HCT116 (cell line): ENCODE results near the gene ZNF474.

ENCODE experiments used
- ATF3 ChIP-seq: IDR thresholded peaks from 2 replicates; pipeline ENCODE4 v1.6.1; 2012
- CEBPB ChIP-seq: IDR thresholded peaks from 2 replicates; pipeline ENCODE4 v1.6.1; 2012; ENCODE audit warnings: low read depth
- CTCF ChIP-seq, 3 experiments: fragments of 200-600 bp in 1 of 3; sonication (generic) in 1 of 3; IDR thresholded peaks in 2 of 3; conservative IDR thresholded peaks in 1 of 3; 2 replicates each; pipeline ENCODE4 v1.5.1; 2012 to 2017; ENCODE audit warnings: low read depth in 2 of 3, low read length in 2 of 3, antibody characterized with exemption in 1 of 3, borderline replicate concordance in 1 of 3, control low read depth in 1 of 3, mild to moderate bottlenecking in 1 of 3, mixed read lengths in 1 of 3, mixed run types in 1 of 3, moderate library complexity in 1 of 3; ENCODE audit not compliant: insufficient read depth in 1 of 3
- MAX ChIP-seq: IDR thresholded peaks from 2 replicates; pipeline ENCODE4 v1.6.1; 2012
- POLR2A ChIP-seq: IDR thresholded peaks from 2 replicates; pipeline ENCODE4 v1.7.0; 2011; ENCODE audit warnings: borderline replicate concordance; ENCODE audit not compliant: insufficient read depth, insufficient read length; ENCODE audit errors: extremely low read depth
- POLR2AphosphoS5 ChIP-seq: IDR thresholded peaks from 2 replicates; pipeline ENCODE4 v1.6.1; 2011; ENCODE audit warnings: mild to moderate bottlenecking, low read depth, low read length, moderate library complexity
- SIN3A ChIP-seq: IDR thresholded peaks from 2 replicates; pipeline ENCODE4 v1.6.1; 2012; ENCODE audit warnings: low read depth
- SP1 ChIP-seq: IDR thresholded peaks from 2 replicates; pipeline ENCODE4 v1.6.1; 2012; ENCODE audit warnings: low read depth
- ZBTB33 ChIP-seq: IDR thresholded peaks from 2 replicates; pipeline ENCODE4 v1.6.1; 2011; ENCODE audit warnings: mild to moderate bottlenecking, low read length, moderate library complexity; ENCODE audit not compliant: insufficient replicate concordance; ENCODE audit errors: extremely low read depth
- ZFX ChIP-seq: fragments of 450-650 bp; IDR thresholded peaks from 2 replicates; pipeline ENCODE4 v1.6.1; 2017

GRCh38 chr5:122190156-122190555, 60.8 kb downstream of the ZNF474 start:
- TF ChIP-seq MAX (no peak), CTCF (IDR thresholded peaks at IDR 0.05 in 2 of 3, conservative IDR thresholded peaks at IDR 0.05 in 1 of 3; ENCODE audit: borderline replicate concordance in 1 of 3, insufficient read depth in 1 of 3, low read depth in 2 of 3, low read length in 2 of 3) (no peak), SP1 (no peak), CEBPB (no peak), ATF3 (no peak), SIN3A (no peak), POLR2A (no peak), POLR2AphosphoS5 (no peak), ZFX (no peak), ZBTB33 (no peak)
